ENCODE measurements around the gene CD22. TPM values are rescaled to one million over a fixed set of nuclear protein-coding genes. Genes with fewer than 3 reads are reported as not detected.

Gene CD22
- total RNA-seq, 2 experiments from 2014 or later, result 0.52 to 0.67 TPM

DNA sequence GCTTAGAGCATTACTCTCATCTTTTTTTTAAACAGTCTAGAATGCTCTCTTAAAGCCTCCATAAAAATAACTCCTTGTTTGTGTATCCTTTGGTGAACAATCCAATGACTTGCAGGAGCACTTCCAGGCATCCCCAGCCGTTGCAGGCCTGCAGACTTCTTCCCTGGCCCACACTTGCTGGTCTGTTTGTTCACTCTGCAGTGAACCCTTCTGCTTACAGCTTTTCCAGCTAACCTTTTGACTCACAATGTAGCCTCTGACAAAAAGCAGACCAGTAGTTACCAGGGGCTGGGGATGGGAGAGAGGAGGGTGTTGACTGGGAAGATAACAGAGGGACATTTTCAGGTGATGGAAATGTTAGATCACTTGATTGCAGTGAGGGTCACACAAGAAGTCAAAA, 51.0 kb downstream of the CD22 start:
- Histone ChIP-seq H3K27ac (ENCODE audit: low read depth in 1 of 2, low read length in 2 of 2) (no peak overlapping the region), H3K9me3 (ENCODE audit: control insufficient read depth in 1 of 2, insufficient read depth in 1 of 2, low read length in 2 of 2) (peaks cover 0 to 2% of the 10 kb centered on the region in 2 experiments), H3K36me3 (ENCODE audit: insufficient read depth, low read length) (no peaks in the 10 kb centered on the region), H3K4me3 (ENCODE audit: low read length) (no peak overlapping the region), H3K27me3 (ENCODE audit: control insufficient read depth in 1 of 2, insufficient read depth in 2 of 2, low read length in 2 of 2) (no peaks in the 10 kb centered on the region), H3K4me1 (ENCODE audit: insufficient read depth, low read length) (no peaks in the 10 kb centered on the region)
- Mint-ChIP-seq H3K4me1 (ENCODE audit: low read depth) (no peaks in the 10 kb centered on the region), H3K27me3 (peaks cover 19% of the 10 kb centered on the region), H3K27ac (no peak overlapping the region), H3K4me3 (no peak overlapping the region), H3K9me3 (peaks cover 5% of the 10 kb centered on the region), H3K36me3 (ENCODE audit: low read depth) (no peaks in the 10 kb centered on the region)
- DNase-seq (no peak), ATAC-seq (ENCODE audit: poor library complexity) (no peak)
- CTCF ChIA-PET, result no interaction called here
- intact Hi-C loops (cut with DNase I, micrococcal nuclease), result no loop called here
- POLR2A ChIA-PET, result no interaction called here
- TF ChIP-seq, protein P1, sequence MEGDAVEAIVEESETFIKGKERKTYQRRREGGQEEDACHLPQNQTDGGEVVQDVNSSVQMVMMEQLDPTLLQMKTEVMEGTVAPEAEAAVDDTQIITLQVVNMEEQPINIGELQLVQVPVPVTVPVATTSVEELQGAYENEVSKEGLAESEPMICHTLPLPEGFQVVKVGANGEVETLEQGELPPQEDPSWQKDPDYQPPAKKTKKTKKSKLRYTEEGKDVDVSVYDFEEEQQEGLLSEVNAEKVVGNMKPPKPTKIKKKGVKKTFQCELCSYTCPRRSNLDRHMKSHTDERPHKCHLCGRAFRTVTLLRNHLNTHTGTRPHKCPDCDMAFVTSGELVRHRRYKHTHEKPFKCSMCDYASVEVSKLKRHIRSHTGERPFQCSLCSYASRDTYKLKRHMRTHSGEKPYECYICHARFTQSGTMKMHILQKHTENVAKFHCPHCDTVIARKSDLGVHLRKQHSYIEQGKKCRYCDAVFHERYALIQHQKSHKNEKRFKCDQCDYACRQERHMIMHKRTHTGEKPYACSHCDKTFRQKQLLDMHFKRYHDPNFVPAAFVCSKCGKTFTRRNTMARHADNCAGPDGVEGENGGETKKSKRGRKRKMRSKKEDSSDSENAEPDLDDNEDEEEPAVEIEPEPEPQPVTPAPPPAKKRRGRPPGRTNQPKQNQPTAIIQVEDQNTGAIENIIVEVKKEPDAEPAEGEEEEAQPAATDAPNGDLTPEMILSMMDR (IDR thresholded peaks at IDR 0.05), result no peak

DNA sequence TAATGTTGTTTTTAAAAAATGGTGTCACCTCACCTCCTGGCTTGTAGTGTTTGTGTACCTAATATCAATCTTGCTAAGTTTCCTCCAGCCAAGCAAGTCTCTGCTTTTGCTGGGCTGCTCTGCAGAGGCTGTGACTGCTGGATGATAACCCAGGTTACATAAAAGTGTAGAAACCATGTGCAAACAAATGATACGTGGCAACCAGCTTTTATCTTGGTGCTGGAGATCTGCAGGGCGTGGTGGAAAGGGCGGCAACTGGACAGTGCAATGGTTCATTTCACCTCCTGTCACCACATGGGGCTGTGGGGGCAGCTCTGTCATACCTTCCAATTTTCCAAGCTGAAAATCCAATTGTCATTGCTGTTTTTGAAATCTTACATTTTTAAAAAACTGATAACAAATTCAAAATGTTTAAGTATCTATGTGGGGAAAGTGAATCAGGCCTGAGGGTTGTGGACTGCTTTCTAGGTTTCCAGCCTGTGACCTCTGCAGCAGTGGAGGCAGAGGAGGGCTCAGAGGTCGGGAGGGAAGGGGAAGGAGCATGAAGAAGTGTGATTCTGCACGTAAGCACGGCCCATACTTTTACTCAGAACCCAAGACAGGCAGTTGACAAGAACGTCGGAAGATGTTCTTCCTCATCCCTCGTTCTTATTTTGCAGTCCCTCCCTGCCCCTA, 51.6 kb downstream of the CD22 start:
- Histone ChIP-seq H3K4me1 (ENCODE audit: insufficient read depth, low read length) (no peaks in the 10 kb centered on the region), H3K36me3 (ENCODE audit: insufficient read depth, low read length) (no peaks in the 10 kb centered on the region), H3K27me3 (ENCODE audit: control insufficient read depth in 1 of 2, insufficient read depth in 2 of 2, low read length in 2 of 2) (no peaks in the 10 kb centered on the region), H3K9me3 (ENCODE audit: control insufficient read depth in 1 of 2, insufficient read depth in 1 of 2, low read length in 2 of 2) (peaks cover 0 to 5% of the 10 kb centered on the region in 2 experiments), H3K4me3 (ENCODE audit: low read length) (no peak overlapping the region), H3K27ac (ENCODE audit: low read depth in 1 of 2, low read length in 2 of 2) (no peak overlapping the region)
- intact Hi-C loops (cut with DNase I, micrococcal nuclease), result no loop called here
- Mint-ChIP-seq H3K27ac (no peak overlapping the region), H3K36me3 (ENCODE audit: low read depth) (no peaks in the 10 kb centered on the region), H3K9me3 (peaks cover 5% of the 10 kb centered on the region), H3K4me3 (no peak overlapping the region), H3K4me1 (ENCODE audit: low read depth) (no peaks in the 10 kb centered on the region), H3K27me3 (peaks cover 19% of the 10 kb centered on the region)
- CTCF ChIA-PET, result no interaction called here
- ATAC-seq (ENCODE audit: poor library complexity) (no peak), DNase-seq (no peak)
- POLR2A ChIA-PET, result no interaction called here
- TF ChIP-seq, protein P1 (IDR thresholded peaks at IDR 0.05), result no peak

DNA sequence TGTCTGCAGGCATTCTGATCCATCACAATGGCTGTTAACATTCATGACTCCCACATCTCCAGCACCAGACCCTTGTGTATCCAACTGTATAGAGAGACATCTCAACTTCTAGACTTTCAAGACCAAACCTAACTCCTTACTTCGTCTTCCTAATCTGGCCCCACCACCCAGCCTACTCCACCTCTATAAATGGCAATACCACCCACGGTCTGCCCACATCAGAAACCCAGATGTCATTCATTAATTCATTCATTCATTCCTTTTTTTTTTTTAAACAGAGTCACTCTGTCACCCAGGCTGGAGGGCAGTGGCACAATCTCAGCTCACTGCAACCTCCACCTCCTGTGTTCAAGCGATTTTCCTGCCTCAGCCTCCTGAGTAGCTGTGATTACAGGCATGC, 52.3 kb downstream of the CD22 start:
- H3K4me3 Mint-ChIP-seq, result no peak overlapping the region
- H3K36me3 Mint-ChIP-seq (ENCODE audit: low read depth), result peaks cover 1% of the 10 kb centered on the region
- DNase-seq (no peak), ATAC-seq (ENCODE audit: poor library complexity) (no peak)
- POLR2A ChIA-PET, result no interaction called here
- CTCF ChIA-PET, result no interaction called here
- Histone ChIP-seq H3K36me3 (ENCODE audit: insufficient read depth, low read length) (no peaks in the 10 kb centered on the region), H3K9me3 (ENCODE audit: control insufficient read depth in 1 of 2, insufficient read depth in 1 of 2, low read length in 2 of 2) (peaks cover 0 to 12% of the 10 kb centered on the region in 2 experiments), H3K27me3 (ENCODE audit: control insufficient read depth in 1 of 2, insufficient read depth in 2 of 2, low read length in 2 of 2) (no peaks in the 10 kb centered on the region), H3K27ac (ENCODE audit: low read depth in 1 of 2, low read length in 2 of 2) (no peak overlapping the region), H3K4me3 (ENCODE audit: low read length) (no peak overlapping the region), H3K4me1 (ENCODE audit: insufficient read depth, low read length) (no peaks in the 10 kb centered on the region)
- H3K27me3 Mint-ChIP-seq, result peaks cover 13% of the 10 kb centered on the region
- H3K9me3 Mint-ChIP-seq, result peaks cover 5% of the 10 kb centered on the region
- TF ChIP-seq, protein P1 (IDR thresholded peaks at IDR 0.05), result no peak
- intact Hi-C loops (cut with DNase I, micrococcal nuclease), result no loop called here
- no peaks in the 10 kb centered on the region for H3K4me1 Mint-ChIP-seq (ENCODE audit: low read depth)
- no peak overlapping the region for H3K27ac Mint-ChIP-seq

Measured in CD4-positive, alpha-beta T cell (primary cell).